ENCODE results near the gene OXTR. TPM values are rescaled to one million over a fixed set of nuclear protein-coding genes. Genes with fewer than 3 reads are reported as not detected.

OXTR gene
- total RNA-seq, 2 experiments from 2014 or later = 0.60 to 0.70 TPM

- H3K4me3 Mint-ChIP-seq = no peak overlapping the region
- no peak overlapping the region for H3K27ac Mint-ChIP-seq
- H3K27me3 Mint-ChIP-seq = peaks cover 14% of the 10 kb centered on the region
- DNase-seq = no peak
- H3K4me1 Mint-ChIP-seq = no peaks in the 10 kb centered on the region
- no peaks in the 10 kb centered on the region for H3K36me3 Mint-ChIP-seq
- no peaks in the 10 kb centered on the region for H3K9me3 Mint-ChIP-seq
Observed at GRCh38 chr3:8739757-8740504, 29.5 kb downstream of the OXTR start.

GRCh38 chr3:8738639-8739038 lies 30.8 kb downstream of the OXTR start:
- no peaks in the 10 kb centered on the region for H3K9me3 Mint-ChIP-seq
- no peak for DNase-seq
- H3K4me3 Mint-ChIP-seq = no peak overlapping the region
- no peak overlapping the region for H3K27ac Mint-ChIP-seq
- no peaks in the 10 kb centered on the region for H3K4me1 Mint-ChIP-seq
- H3K36me3 Mint-ChIP-seq = no peaks in the 10 kb centered on the region
- peaks cover 14% of the 10 kb centered on the region for H3K27me3 Mint-ChIP-seq

- Mint-ChIP-seq H3K27ac (no peak overlapping the region), H3K27me3 (peaks cover 14% of the 10 kb centered on the region), H3K4me1 (no peaks in the 10 kb centered on the region), H3K9me3 (no peaks in the 10 kb centered on the region), H3K36me3 (no peaks in the 10 kb centered on the region), H3K4me3 (no peak overlapping the region)
- DNase-seq = no peak
Observed at GRCh38 chr3:8737823-8738222, 31.6 kb downstream of the OXTR start.

- no peak overlapping the region for H3K27ac Mint-ChIP-seq
- no peaks in the 10 kb centered on the region for H3K36me3 Mint-ChIP-seq
- peaks cover 12% of the 10 kb centered on the region for H3K27me3 Mint-ChIP-seq
- H3K4me3 Mint-ChIP-seq = no peak overlapping the region
- DNase-seq = no peak
- H3K9me3 Mint-ChIP-seq = no peaks in the 10 kb centered on the region
- no peaks in the 10 kb centered on the region for H3K4me1 Mint-ChIP-seq
Observed at GRCh38 chr3:8737301-8737700, 32.1 kb downstream of the OXTR start.

GRCh38 chr3:8736436-8736835 lies 33.0 kb downstream of the OXTR start:
- Mint-ChIP-seq H3K4me3 (no peak overlapping the region), H3K9me3 (no peaks in the 10 kb centered on the region), H3K36me3 (no peaks in the 10 kb centered on the region), H3K4me1 (no peaks in the 10 kb centered on the region), H3K27ac (peak overlapping the region; percentile 17), H3K27me3 (peaks cover 3% of the 10 kb centered on the region)
- DNase-seq = no peak

GRCh38 chr3:8734908-8735307 lies 34.5 kb downstream of the OXTR start:
- Mint-ChIP-seq H3K4me1 (no peaks in the 10 kb centered on the region), H3K9me3 (no peaks in the 10 kb centered on the region), H3K4me3 (no peak overlapping the region), H3K36me3 (no peaks in the 10 kb centered on the region), H3K27ac (no peak overlapping the region), H3K27me3 (peaks cover 3% of the 10 kb centered on the region)
- DNase-seq = no peak

- no peak for DNase-seq
- H3K9me3 Mint-ChIP-seq = no peaks in the 10 kb centered on the region
- no peak overlapping the region for H3K27ac Mint-ChIP-seq
- H3K36me3 Mint-ChIP-seq = no peaks in the 10 kb centered on the region
- no peak overlapping the region for H3K4me3 Mint-ChIP-seq
- peaks cover 3% of the 10 kb centered on the region for H3K27me3 Mint-ChIP-seq
- no peaks in the 10 kb centered on the region for H3K4me1 Mint-ChIP-seq
Observed at GRCh38 chr3:8734137-8734878, 35.1 kb downstream of the OXTR start.

GRCh38 chr3:8733332-8734094 lies 35.9 kb downstream of the OXTR start, which contains the start of gene CAV3:
Gene CAV3, plus strand, starts transcription at chr3:8733802. Its CDS starts 75 bp downstream, at chr3:8733877.
- H3K9me3 Mint-ChIP-seq = no peaks in the 10 kb centered on the region
- no peak within 1 kb of the TSS for H3K27ac Mint-ChIP-seq
- DNase-seq = no peak
- H3K4me3 Mint-ChIP-seq = no peak within 1 kb of the TSS
- H3K4me1 Mint-ChIP-seq = no peaks in the 10 kb centered on the region
- peaks cover 3% of the 10 kb centered on the region for H3K27me3 Mint-ChIP-seq
- H3K36me3 Mint-ChIP-seq = no peaks in the 10 kb centered on the region

- no peak overlapping the region for H3K27ac Mint-ChIP-seq
- H3K9me3 Mint-ChIP-seq = no peaks in the 10 kb centered on the region
- no peaks in the 10 kb centered on the region for H3K4me1 Mint-ChIP-seq
- no peaks in the 10 kb centered on the region for H3K36me3 Mint-ChIP-seq
- no peak overlapping the region for H3K4me3 Mint-ChIP-seq
- H3K27me3 Mint-ChIP-seq = peaks cover 3% of the 10 kb centered on the region
- no peak for DNase-seq
Observed at GRCh38 chr3:8732413-8732812, 37.0 kb downstream of the OXTR start.

GRCh38 chr3:8730656-8731055 lies 38.8 kb downstream of the OXTR start:
- no peak overlapping the region for H3K27ac Mint-ChIP-seq
- no peaks in the 10 kb centered on the region for H3K9me3 Mint-ChIP-seq
- H3K4me1 Mint-ChIP-seq = no peaks in the 10 kb centered on the region
- no peak overlapping the region for H3K4me3 Mint-ChIP-seq
- no peak for DNase-seq
- H3K27me3 Mint-ChIP-seq = no peaks in the 10 kb centered on the region
- H3K36me3 Mint-ChIP-seq = no peaks in the 10 kb centered on the region

- Mint-ChIP-seq H3K4me1 (no peaks in the 10 kb centered on the region), H3K27me3 (no peaks in the 10 kb centered on the region), H3K4me3 (no peak overlapping the region), H3K36me3 (no peaks in the 10 kb centered on the region), H3K27ac (no peak overlapping the region), H3K9me3 (no peaks in the 10 kb centered on the region)
- DNase-seq = no peak
Observed at GRCh38 chr3:8729479-8729878, 39.9 kb downstream of the OXTR start.

- H3K9me3 Mint-ChIP-seq = no peaks in the 10 kb centered on the region
- H3K4me1 Mint-ChIP-seq = no peaks in the 10 kb centered on the region
- no peak overlapping the region for H3K27ac Mint-ChIP-seq
- no peak overlapping the region for H3K4me3 Mint-ChIP-seq
- no peak for DNase-seq
- no peaks in the 10 kb centered on the region for H3K27me3 Mint-ChIP-seq
- no peaks in the 10 kb centered on the region for H3K36me3 Mint-ChIP-seq
Observed at GRCh38 chr3:8727605-8728512, 41.6 kb downstream of the OXTR start.

- H3K27me3 Mint-ChIP-seq = no peaks in the 10 kb centered on the region
- no peak overlapping the region for H3K27ac Mint-ChIP-seq
- no peaks in the 10 kb centered on the region for H3K36me3 Mint-ChIP-seq
- DNase-seq = no peak
- no peak overlapping the region for H3K4me3 Mint-ChIP-seq
- no peaks in the 10 kb centered on the region for H3K9me3 Mint-ChIP-seq
- no peaks in the 10 kb centered on the region for H3K4me1 Mint-ChIP-seq
Observed at GRCh38 chr3:8724108-8724752, 45.2 kb downstream of the OXTR start.

GRCh38 chr3:8723612-8724011 lies 45.8 kb downstream of the OXTR start:
- H3K36me3 Mint-ChIP-seq = no peaks in the 10 kb centered on the region
- no peak overlapping the region for H3K27ac Mint-ChIP-seq
- H3K9me3 Mint-ChIP-seq = no peaks in the 10 kb centered on the region
- H3K27me3 Mint-ChIP-seq = no peaks in the 10 kb centered on the region
- H3K4me1 Mint-ChIP-seq = no peaks in the 10 kb centered on the region
- no peak overlapping the region for H3K4me3 Mint-ChIP-seq
- DNase-seq = no peak
